HG02798 (cell line): Measurements from ENCODE around the gene MAPK11.
"Not testable (repeated sequence)": the region's sequence is repeated elsewhere in the genome, so short reads cannot be mapped to it uniquely, and the experiment has no call there.

Source experiments
- ATAC-seq: cut with Tn5 transposase; IDR thresholded peaks from one replicate; pipeline ENCODE4 v1.9.1; 2021; ENCODE audit warnings: mild to moderate bottlenecking; ENCODE audit not compliant: unreplicated experiment, poor library complexity

Gene MAPK11

DNA sequence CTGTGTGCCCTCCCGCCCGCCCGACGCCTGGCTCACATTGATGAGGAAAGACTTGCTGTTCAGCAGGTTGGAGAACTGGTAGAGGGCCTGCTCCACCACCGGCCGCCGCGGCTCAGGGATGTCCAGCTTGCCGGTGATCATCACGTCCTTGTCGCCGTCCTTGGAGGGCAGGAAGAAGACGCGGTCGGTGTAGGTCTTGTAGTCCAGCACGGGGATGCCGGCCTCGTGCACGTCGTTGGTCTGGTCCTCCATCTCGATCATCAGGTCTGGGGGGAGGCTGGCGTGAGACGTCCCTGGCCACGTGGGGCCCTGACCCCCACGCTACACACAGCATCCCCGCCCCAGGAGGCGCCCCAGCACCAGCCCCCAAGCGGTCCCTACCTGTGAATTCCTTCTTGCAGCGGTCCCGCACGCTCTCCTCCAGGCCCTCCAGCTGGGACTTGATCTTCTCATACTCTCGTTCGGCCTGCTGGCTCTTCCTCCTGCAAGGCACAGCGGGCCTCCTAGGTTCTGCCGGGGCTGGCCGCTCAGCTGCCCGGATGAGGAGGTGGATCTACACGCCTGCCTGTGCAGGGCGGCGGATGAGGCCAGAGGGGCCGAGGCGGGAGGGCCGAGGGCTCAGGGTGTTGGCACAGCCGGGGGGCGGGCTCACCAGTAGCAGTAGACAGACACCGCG is 10.7 kb upstream of the MAPK11 start:
- ATAC-seq, result no peak

DNA sequence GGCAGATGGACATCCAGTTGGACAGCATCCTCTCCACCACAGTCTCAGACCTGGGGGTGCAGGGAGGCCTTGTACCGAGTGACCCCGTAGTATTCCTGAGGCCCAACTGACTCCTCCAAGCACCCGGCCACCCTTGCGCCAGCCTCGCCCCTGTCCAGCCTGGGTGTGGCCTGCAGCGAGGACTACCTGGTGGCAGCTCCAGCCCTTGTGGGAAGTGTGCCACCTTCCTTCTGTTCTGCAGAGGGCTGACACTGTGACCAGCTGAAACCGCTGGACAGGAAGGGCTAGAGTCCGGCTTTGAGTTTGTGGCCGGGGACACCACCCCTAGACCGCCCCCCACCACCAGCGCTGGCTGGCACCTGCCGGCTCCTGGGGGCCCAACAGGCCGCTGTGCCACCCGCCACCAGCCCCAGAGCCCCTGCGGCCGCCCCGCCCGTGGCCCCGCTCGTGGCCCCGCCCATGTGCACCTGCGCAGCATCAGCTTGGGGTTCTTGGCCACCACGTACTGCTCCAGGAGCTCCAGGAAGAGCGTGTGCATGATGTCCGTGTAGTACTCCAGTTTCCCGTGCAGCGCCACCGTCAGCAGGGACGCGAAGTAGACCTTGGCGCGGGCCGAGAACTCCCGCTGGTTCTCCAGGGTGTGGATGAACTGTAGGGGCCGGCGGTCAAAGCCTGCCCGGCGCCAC is 10.0 kb upstream of the MAPK11 start:
- ATAC-seq, result no peak

DNA sequence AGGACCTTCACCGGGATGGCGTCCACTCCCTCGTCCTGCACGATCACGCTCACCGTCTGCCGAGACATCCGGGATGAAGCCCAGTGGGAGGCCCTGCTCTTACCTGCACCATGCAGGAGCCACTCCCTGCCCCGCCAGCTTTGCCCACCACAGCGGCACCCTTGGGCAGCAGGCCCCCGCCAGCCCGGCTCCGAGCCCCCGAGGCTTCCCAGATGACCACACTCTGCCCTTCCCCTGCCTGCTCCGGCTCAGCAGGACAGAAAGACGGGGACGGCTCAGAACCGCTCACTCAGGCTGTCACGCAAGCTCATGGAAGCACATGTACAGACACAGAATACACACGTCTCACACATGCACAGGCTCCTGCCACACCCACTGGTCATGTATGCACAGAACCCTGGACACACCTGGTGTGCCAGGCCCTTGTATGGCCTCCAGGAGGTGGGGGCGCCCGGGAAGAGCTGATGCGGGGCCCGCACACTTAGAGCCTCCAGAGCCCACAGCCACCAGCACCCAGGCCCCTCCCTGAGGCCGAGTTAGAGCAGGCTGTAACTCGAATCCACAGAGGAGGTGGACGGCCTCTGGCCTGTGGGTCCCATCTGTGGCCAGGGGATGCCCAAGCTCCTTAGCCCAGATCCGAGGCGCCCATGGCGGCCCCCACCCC is 8.9 kb upstream of the MAPK11 start:
- ATAC-seq, result no peak

- ATAC-seq, result no peak
Observed at GRCh38 chr22:50278461-50278860, 8.3 kb upstream of the MAPK11 start.

DNA sequence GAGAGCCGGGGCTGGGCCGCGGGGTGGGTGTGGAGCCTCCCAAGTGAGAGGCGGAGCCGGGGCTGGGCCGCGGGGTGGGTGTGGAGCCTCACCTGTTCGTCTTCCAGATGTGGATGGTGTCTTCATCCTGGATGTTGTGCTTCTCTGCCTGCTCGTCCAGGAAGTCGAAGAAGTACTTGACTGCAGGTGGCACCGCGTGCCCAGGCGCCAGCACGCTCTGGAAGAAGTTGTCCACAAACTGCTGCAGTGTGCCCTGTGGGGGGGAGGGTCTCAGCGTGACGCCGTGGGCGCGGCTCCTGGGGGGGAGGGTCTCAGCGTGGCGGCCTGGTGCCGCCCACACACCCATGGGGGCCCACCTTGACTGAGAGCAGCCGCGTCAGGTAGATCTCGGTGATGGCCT is 7.6 kb upstream of the MAPK11 start:
- ATAC-seq, result no peak

GRCh38 chr22:50276143-50276542 is 6.0 kb upstream of the MAPK11 start:
- peak; percentile 79 for ATAC-seq

DNA sequence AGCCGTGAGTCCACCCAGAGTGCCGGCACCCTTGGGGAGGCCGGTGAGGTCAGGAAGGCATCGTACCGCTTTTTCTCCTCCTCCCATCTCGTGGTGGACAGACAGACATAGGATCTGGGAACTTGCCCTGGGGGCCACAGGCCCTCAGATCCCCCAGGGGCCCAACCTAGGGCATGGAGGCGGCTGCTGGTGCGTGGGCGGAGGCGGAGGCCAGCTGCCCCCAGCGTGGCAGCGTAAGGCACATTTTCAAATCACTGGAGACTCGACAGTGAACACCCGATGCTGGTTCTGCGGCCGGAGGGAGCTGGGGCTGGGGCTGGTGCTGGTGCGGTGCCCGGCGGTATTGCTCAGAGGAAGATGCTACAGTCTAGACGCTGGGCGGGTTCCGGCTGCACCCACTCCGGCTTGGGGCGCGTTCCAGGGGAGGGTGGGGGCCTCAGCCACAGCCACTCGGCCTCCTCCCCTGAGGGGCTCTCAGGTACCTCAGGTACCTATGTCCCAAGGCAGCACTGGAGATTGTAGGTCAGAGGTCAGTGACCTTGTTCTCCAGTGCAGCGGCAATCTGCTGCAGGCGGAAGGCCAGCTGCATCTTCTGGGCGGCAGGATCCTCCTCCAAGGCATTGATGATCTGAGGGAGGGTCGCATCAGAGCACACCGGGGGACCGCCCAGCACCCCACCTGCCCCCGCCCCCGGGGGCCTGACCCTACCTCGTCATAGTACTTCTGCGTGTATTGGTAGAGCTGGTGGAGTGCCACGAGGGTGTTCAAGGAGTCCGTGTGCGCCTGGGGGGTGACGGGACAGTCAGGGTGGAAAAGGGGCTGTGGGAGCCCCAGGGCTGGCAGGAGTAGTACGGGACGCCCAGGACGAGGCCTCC is 5.2 kb upstream of the MAPK11 start:
- no peak for ATAC-seq

DNA sequence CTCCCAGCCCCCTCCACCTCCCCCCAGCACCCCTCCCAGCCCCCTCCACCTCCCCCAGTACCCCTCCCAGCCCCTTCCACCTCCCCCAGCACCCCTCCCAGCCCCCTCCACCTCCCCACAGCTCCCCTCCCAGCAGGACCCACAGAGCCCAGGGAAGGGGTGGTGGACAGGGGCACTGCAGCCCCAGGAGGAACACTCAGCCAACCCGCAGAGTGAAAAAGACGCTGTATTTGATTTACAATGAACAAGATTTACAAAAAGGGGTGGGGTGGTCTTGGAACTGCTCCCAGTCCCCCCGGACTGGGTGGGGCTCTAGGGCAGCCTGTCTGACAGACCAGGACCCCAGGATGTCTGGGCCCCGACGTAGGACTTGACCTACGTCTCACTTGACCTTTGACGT is 4.6 kb upstream of the MAPK11 start:
- ATAC-seq, result no peak

- ATAC-seq, result no peak
Observed at GRCh38 chr22:50274311-50274710, 4.1 kb upstream of the MAPK11 start.

DNA sequence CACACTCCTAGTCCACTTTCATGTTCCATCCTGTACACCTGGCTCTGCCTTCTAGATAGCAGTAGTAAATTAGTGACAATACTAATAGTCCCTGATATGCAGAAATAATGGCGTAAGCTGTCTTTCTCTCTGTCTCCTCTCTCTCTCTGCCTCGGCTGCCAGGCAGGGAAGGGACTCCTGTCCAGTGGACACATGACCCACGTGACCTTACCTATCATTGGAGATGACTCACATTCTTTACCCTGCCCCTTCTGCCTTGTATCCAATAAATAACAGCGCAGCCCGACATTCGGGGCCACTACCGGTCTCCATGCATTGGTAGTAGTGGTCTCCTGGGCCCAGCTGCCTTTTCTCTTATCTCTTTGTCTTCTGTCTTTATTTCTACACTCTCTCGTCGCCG is 3.6 kb upstream of the MAPK11 start:
- not testable (repeated sequence) for ATAC-seq

GRCh38 chr22:50273352-50273751 is 3.2 kb upstream of the MAPK11 start:
- ATAC-seq, result not testable (repeated sequence)

- no peak for ATAC-seq
Observed at GRCh38 chr22:50272044-50272802, 2.0 kb upstream of the MAPK11 start.

GRCh38 chr22:50271519-50271970 is 1.4 kb upstream of the MAPK11 start:
- ATAC-seq, result no peak

GRCh38 chr22:50270666-50271394 is 650 bp upstream of the MAPK11 start:
- ATAC-seq, result no peak

DNA sequence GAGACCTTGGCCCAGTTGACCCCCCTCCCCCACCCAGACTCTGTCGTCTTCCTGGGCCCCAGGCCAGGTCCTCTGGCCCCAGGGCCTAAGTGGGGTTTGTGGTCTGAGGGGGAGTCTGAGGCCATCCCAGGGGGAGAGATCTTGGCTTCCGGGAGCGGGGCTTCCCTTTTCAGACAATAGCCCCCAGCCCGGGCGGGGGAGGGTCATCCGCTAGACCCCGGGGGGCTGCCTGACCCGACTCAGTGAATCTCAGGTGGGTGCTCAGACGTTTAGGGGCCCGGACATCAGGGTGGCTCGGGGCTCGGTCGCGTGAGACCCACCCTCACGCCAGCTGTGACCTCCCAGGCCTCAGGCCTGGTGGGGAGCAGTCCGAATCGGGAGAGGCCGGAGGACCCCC is 609 bp downstream of the MAPK11 start:
- ATAC-seq, result no peak

GRCh38 chr22:50268655-50269113 is 1.5 kb downstream of the MAPK11 start:
- ATAC-seq, result no peak

- no peak for ATAC-seq
Observed at GRCh38 chr22:50267591-50268390, 2.4 kb downstream of the MAPK11 start.

GRCh38 chr22:50266994-50267393 is 3.2 kb downstream of the MAPK11 start:
- no peak for ATAC-seq
